H9 (cell line): ENCODE data around the gene DUSP11. TPM values are rescaled to one million over a fixed set of nuclear protein-coding genes. Genes with fewer than 3 reads are reported as not detected.
A peak's percentile ranks its signal among the peaks of the same experiment; 100 is the strongest.

ENCODE experiments used
- DNase-seq: peaks from one replicate; pipeline ENCODE4 v3.0.0-alpha.2; 2017
- H2AFZ ChIP-seq: one replicate; pipeline ENCODE4 v1.6.1; 2013; ENCODE audit warnings: mild to moderate bottlenecking, low read length, control low read depth, moderate library complexity
- H2AK5ac ChIP-seq: 2 replicates; pipeline ENCODE4 v1.6.1; 2013; ENCODE audit warnings: low read length, control low read depth, mixed read lengths; ENCODE audit not compliant: insufficient read length
- H2BK120ac ChIP-seq: one replicate; pipeline ENCODE4 v1.6.1; 2013; ENCODE audit warnings: low read depth, mild to moderate bottlenecking, low read length, control low read depth, inconsistent platforms; ENCODE audit not compliant: poor library complexity, severe bottlenecking
- H2BK12ac ChIP-seq: 2 replicates; pipeline ENCODE4 v1.6.1; 2013; ENCODE audit warnings: low read length, control low read depth, mixed read lengths, low read depth; ENCODE audit not compliant: insufficient read length
- H2BK15ac ChIP-seq: 2 replicates; pipeline ENCODE4 v1.6.1; 2013; ENCODE audit warnings: low read depth, low read length, control low read depth
- H2BK20ac ChIP-seq: one replicate; pipeline ENCODE4 v1.6.1; 2013; ENCODE audit warnings: low read depth, mild to moderate bottlenecking, low read length, control low read depth, inconsistent platforms; ENCODE audit not compliant: poor library complexity, severe bottlenecking
- H2BK5ac ChIP-seq: 2 replicates; pipeline ENCODE4 v1.6.1; 2013; ENCODE audit warnings: low read length, control low read depth, mixed read lengths; ENCODE audit not compliant: insufficient read length
- H3K14ac ChIP-seq: 2 replicates; pipeline ENCODE4 v1.6.1; 2013; ENCODE audit warnings: low read length, control low read depth; ENCODE audit not compliant: insufficient read depth
- H3K18ac ChIP-seq: 2 replicates; pipeline ENCODE4 v1.6.1; 2013; ENCODE audit warnings: low read depth, mild to moderate bottlenecking, mixed read lengths, low read length, control low read depth; ENCODE audit not compliant: insufficient read length
- H3K23ac ChIP-seq: 2 replicates; pipeline ENCODE4 v1.6.1; 2013; ENCODE audit warnings: low read length, control low read depth, mixed read lengths, low read depth; ENCODE audit not compliant: insufficient read length
- H3K23me2 ChIP-seq: 2 replicates; pipeline ENCODE4 v1.6.1; 2013; ENCODE audit warnings: low read depth, mild to moderate bottlenecking, mixed read lengths, low read length, control low read depth; ENCODE audit not compliant: insufficient read length, poor library complexity, severe bottlenecking
- H3K27ac ChIP-seq: 2 replicates; pipeline ENCODE4 v1.5.1; 2013; ENCODE audit warnings: low read length, control low read depth, mixed read lengths, low read depth; ENCODE audit not compliant: insufficient read length
- H3K27me3 ChIP-seq: 2 replicates; pipeline ENCODE4 v1.6.1; 2013; ENCODE audit warnings: low read length, control low read depth, inconsistent platforms; ENCODE audit not compliant: insufficient read depth
- H3K4ac ChIP-seq: 2 replicates; pipeline ENCODE4 v1.6.1; 2013; ENCODE audit warnings: low read depth, mild to moderate bottlenecking, control low read depth, inconsistent platforms, low read length, moderate library complexity
- H3K4me1 ChIP-seq: 2 replicates; pipeline ENCODE4 v1.6.1; 2013; ENCODE audit warnings: low read length, control low read depth, inconsistent platforms; ENCODE audit not compliant: insufficient read depth
- H3K4me2 ChIP-seq: 2 replicates; pipeline ENCODE4 v1.6.1; 2013; ENCODE audit warnings: low read length, control low read depth, mixed read lengths; ENCODE audit not compliant: insufficient read length, insufficient read depth
- H3K56ac ChIP-seq: 2 replicates; pipeline ENCODE4 v1.6.1; 2013; ENCODE audit warnings: low read depth, mild to moderate bottlenecking, mixed read lengths, low read length, control low read depth; ENCODE audit not compliant: insufficient read length
- H3K79me1 ChIP-seq: 2 replicates; pipeline ENCODE4 v1.6.1; 2013; ENCODE audit warnings: low read depth, mild to moderate bottlenecking, moderate library complexity, low read length, control low read depth, inconsistent platforms; ENCODE audit not compliant: insufficient read depth, poor library complexity, severe bottlenecking
- H3K79me2 ChIP-seq: 2 replicates; pipeline ENCODE4 v1.6.1; 2013; ENCODE audit warnings: low read length, control low read depth, inconsistent platforms; ENCODE audit not compliant: insufficient read depth
- H3K9ac ChIP-seq: 2 replicates; pipeline ENCODE4 v1.6.1; 2013; ENCODE audit warnings: low read length, control low read depth, mixed read lengths; ENCODE audit not compliant: insufficient read length; ENCODE audit errors: extremely low read depth
- H3K9me3 ChIP-seq: one replicate; pipeline ENCODE4 v1.6.1; 2013; ENCODE audit warnings: low read depth, low read length, inconsistent platforms; ENCODE audit not compliant: control insufficient read depth
- H3T11ph ChIP-seq: one replicate; pipeline ENCODE4 v1.6.1; 2013; ENCODE audit warnings: mild to moderate bottlenecking, low read length, control low read depth, inconsistent platforms
- H4K20me1 ChIP-seq: one replicate; pipeline ENCODE4 v1.6.1; 2013; ENCODE audit not compliant: control insufficient read depth, insufficient read length, insufficient read depth
- H4K5ac ChIP-seq: 2 replicates; pipeline ENCODE4 v1.6.1; 2013; ENCODE audit warnings: low read depth, mild to moderate bottlenecking, mixed read lengths, low read length, control low read depth; ENCODE audit not compliant: insufficient read length
- H4K8ac ChIP-seq: replicated peaks from 2 replicates; pipeline ENCODE4 v1.6.1; 2013; ENCODE audit warnings: low read length, control low read depth, mixed read lengths, low read depth; ENCODE audit not compliant: insufficient read length
- H4K91ac ChIP-seq: 2 replicates; pipeline ENCODE4 v1.6.1; 2013; ENCODE audit warnings: low read depth, mild to moderate bottlenecking, moderate library complexity, mixed read lengths, low read length, control low read depth; ENCODE audit not compliant: insufficient read length
- H3K27ac Mint-ChIP-seq, 3 experiments: 2 replicates in 2 of 3; 3 replicates in 1 of 3; pipeline ENCODE4 v1.8.0; 2020 to 2021; ENCODE audit warnings: mixed read lengths in 3 of 3, mild to moderate bottlenecking in 1 of 3, moderate library complexity in 1 of 3
- H3K27me3 Mint-ChIP-seq: 2 replicates; pipeline ENCODE4 v1.8.0; 2021; ENCODE audit warnings: low read depth, mild to moderate bottlenecking, moderate library complexity, mixed read lengths
- H3K36me3 Mint-ChIP-seq, 3 experiments: 2 replicates in 2 of 3; 3 replicates in 1 of 3; pipeline ENCODE4 v1.8.0; 2020 to 2021; ENCODE audit warnings: low read depth in 3 of 3, mixed read lengths in 3 of 3; ENCODE audit not compliant: insufficient read depth in 1 of 3
- H3K4me1 Mint-ChIP-seq, 2 experiments: 2 replicates each; pipeline ENCODE4 v1.8.0; 2020; ENCODE audit warnings: mixed read lengths in 2 of 2
- H3K4me3 Mint-ChIP-seq, 2 experiments: 2 replicates in 1 of 2; 3 replicates in 1 of 2; pipeline ENCODE4 v1.8.0; 2020 to 2021; ENCODE audit warnings: mild to moderate bottlenecking in 2 of 2, mixed read lengths in 2 of 2, moderate library complexity in 1 of 2
- H3K9me3 Mint-ChIP-seq, 2 experiments: 2 replicates in 1 of 2; 3 replicates in 1 of 2; pipeline ENCODE4 v1.8.0; 2020; ENCODE audit warnings: mild to moderate bottlenecking in 2 of 2, mixed read lengths in 2 of 2, moderate library complexity in 1 of 2
- WGBS: extraction: QIAGEN DNeasy Blood & Tissue Kit; methylation state at CpG from one replicate; pipeline ENCODE4 v1.1.7; 2013; ENCODE audit warnings: missing lambda C conversion rate, low lambda C conversion rate, mixed read lengths; ENCODE audit not compliant: insufficient read length; ENCODE audit errors: extremely low coverage; 5-methylcytosine and 5-hydroxymethylcytosine counted together
- total RNA-seq: library from RNA; stranded (reverse); gene quantifications from 2 replicates; pipeline ENCODE4 v1.2.1, GENCODE V29; 2021
- TF ChIP-seq, protein P1 (sequence below): fragments of 200-600 bp; sonication (generic); conservative IDR thresholded peaks from 3 replicates; pipeline ENCODE4 v1.8.0; 2021; ENCODE audit warnings: antibody characterized with exemption, mild to moderate bottlenecking

Gene DUSP11
- total RNA-seq, 1 experiment from 2014 or later, result 21.4 TPM

DNA sequence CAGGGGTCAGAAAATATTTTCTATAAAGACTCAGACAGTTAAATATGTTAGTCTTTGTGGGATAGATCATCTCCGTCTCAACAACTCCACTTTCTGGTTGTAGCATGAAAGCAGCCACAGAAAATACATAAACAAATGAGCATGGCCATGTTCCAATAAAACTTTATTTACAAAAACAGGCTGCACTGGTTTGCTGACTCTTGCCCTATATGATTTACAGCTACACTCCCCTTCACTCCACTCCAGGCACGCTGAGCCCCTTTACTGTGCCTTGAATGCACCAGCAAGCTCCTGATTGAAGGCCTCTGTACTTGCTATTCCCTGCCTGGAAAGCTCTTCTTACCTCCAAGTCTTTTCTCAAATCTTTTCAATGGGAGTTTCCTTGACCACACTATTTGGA is 43.1 kb upstream of the DUSP11 start:
- Histone ChIP-seq H2BK120ac (no peak overlapping the region), H3K23me2 (no peaks in the 10 kb centered on the region), H3K79me1 (no peaks in the 10 kb centered on the region), H3K14ac (no peak overlapping the region), H4K91ac (no peak overlapping the region), H3K9me3 (no peaks in the 10 kb centered on the region), H2BK12ac (no peak overlapping the region), H3K79me2 (no peaks in the 10 kb centered on the region), H3K23ac (no peak overlapping the region), H3T11ph (no peak overlapping the region), H2AK5ac (no peak overlapping the region), H2BK5ac (no peak overlapping the region), H3K4me2 (no peak overlapping the region), H3K4ac (no peak overlapping the region), H3K56ac (no peak overlapping the region), H3K4me1 (no peaks in the 10 kb centered on the region; the same call in 1 of the 2 replicates), H3K27me3 (no peaks in the 10 kb centered on the region), H3K18ac (no peak overlapping the region), H4K8ac (no peak overlapping the region), H2AFZ (no peak overlapping the region), H2BK15ac (no peak overlapping the region), H3K27ac (no peak overlapping the region), H3K9ac (no peak overlapping the region), H4K20me1 (no peaks in the 10 kb centered on the region), H2BK20ac (no peak overlapping the region), H4K5ac (no peak overlapping the region)
- Mint-ChIP-seq H3K9me3 (no peaks in the 10 kb centered on the region), H3K4me1 (peaks cover 12% of the 10 kb centered on the region in 2 experiments), H3K36me3 (peaks cover 0 to 1% (median 0%) of the 10 kb centered on the region in 3 experiments; a peak in 1 of 7 replicates), H3K27ac (peak overlapping the region in 2 of 3 experiments; percentile 13 to 45; a peak in 3 of 7 replicates), H3K27me3 (peaks cover 35% of the 10 kb centered on the region), H3K4me3 (no peak overlapping the region)
- WGBS, result no CpG with 5 or more reads among the region's 2 CpGs
- no peak for DNase-seq
- TF ChIP-seq, protein P1, sequence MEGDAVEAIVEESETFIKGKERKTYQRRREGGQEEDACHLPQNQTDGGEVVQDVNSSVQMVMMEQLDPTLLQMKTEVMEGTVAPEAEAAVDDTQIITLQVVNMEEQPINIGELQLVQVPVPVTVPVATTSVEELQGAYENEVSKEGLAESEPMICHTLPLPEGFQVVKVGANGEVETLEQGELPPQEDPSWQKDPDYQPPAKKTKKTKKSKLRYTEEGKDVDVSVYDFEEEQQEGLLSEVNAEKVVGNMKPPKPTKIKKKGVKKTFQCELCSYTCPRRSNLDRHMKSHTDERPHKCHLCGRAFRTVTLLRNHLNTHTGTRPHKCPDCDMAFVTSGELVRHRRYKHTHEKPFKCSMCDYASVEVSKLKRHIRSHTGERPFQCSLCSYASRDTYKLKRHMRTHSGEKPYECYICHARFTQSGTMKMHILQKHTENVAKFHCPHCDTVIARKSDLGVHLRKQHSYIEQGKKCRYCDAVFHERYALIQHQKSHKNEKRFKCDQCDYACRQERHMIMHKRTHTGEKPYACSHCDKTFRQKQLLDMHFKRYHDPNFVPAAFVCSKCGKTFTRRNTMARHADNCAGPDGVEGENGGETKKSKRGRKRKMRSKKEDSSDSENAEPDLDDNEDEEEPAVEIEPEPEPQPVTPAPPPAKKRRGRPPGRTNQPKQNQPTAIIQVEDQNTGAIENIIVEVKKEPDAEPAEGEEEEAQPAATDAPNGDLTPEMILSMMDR, result no peak
